Effector CD8-positive, alpha-beta T cell (primary cell): Measurements from ENCODE around the gene DEFB110.

Source experiments
- DNase-seq: peaks from one replicate; lab custom pipeline; 2025; lab: John Stamatoyannopoulos, UW
- total RNA-seq, 4 experiments: gene quantifications; one replicate each; lab custom pipeline; 2026; lab: John Stamatoyannopoulos, UW

DEFB110 gene
- 0 reads per million in 4 experiments for total RNA-seq

DNA sequence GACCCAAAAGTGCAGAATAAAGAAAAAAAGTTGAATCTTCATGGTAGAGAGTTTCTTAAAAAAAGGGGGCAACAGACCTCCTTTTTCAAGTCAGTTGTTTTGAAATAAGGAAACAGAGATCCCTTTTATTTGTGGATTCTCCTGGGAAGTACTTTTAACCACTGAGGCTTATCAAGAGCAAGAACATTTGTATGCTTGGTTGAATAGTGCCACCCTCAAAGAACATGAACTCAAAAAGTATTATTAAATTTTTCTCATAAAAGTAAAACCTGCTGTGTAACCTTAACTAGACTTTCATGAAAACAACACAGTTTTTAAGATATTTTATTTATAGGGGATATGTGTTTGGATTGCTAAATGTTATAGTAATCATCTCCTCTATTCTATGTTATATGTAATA is at the start of gene DEFB110:
TSS of gene DEFB110 (minus strand) at position 101 of the 400 bp plus-strand sequence. CDS start at position 42, 59 bp downstream.
- DNase-seq: no peak

DNA sequence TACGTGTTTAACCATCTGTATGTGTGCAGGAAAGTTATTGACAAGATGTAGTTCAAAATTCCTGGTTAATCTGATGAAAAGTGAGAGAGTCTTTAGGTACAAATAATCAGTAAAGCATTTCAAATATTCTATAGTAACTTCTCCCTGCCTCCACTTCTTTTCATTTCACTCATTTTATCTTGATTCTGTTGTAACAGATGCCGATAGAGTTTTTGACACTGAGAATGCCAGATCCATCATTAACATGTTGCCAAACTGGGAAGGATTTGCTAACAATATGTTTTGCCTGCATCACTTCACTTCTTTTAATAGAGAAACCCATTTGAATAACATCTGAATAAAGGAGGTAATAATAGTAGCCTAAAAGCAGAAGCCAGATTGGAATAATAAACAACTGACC is 48.3 kb upstream of the DEFB110 start:
- no peak for DNase-seq

DNA sequence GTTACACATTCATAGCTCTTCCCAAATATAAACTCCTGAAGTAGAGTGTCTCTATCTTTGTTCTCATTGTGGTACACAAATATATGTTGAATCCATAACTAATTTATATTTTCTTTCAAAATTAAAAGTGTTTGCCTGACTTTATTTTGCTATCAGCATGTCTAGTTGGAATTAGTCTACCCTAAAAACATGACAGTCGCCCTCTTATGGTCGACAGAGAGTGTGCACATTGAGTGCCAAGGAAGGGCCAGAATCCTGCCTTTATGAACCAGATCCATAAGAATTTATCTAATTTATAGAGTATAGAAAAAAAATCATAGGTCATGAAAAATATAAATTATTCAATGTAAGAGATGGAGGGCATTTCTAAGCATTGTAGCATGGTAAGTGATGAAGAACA is 40.3 kb upstream of the DEFB110 start:
- DNase-seq: no peak

DNA sequence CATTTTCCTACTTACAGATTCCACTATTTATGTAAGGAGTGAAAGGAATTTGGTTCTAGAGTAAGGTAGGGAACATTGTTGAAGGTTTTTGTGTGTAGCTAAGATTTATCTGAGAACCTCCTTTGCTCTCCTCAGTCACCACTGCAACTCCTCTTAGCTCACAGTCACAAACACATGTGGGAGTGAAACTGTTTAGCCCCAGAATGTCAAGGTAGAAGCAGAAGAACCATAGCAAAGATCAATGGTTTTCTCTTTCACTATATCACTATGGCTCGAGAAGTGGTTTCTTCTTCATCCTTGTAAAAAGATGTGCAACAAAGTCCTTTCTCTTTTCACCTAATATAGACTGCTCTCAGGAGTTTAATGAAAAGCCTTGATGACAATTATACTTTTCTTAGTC is 34.4 kb upstream of the DEFB110 start:
- DNase-seq: no peak

DNA sequence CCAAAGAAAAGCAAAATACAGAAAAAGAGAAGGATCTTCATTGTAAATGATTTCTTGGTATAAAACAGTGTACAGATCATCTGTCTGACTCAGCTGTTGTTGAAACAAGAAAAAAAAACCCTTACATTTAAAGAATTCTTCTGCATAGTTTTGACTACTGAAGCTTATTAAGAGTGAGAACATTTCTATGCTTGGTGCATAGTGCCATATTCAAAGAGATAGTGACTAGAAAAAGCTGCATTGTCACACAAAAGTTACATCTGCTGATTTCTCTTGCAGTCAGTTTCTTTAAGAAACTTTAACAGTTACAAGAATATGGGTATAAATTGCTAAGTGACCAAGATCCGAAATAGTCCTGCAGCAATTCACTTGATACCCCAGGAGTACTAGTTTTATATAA is 28.0 kb upstream of the DEFB110 start, which contains the start of gene DEFB112:
TSS of gene DEFB112 (minus strand) at position 101 of the 400 bp plus-strand sequence. CDS start at position 41, 60 bp downstream.
- no peak for DNase-seq

DNA sequence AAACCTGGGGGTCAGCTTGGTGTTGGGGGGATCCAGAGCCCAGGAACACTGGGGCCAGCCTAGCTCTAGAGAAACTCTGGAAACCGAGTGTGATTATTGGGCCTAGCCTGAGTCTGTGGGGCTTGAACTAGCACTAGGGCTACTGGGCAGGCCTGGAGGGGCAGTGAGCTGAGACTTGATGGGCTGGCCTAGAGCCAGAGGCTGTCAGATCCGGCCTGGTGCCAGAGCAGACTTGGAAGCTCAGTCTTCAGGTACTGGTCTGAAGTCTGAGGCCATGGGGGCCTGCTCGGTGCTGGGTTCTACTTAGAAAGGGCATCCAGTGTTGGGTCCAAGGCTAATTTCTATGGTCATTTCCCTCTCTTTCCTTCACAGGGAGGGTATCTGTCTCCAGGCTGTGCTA is 25.2 kb upstream of the DEFB110 start:
- no peak for DNase-seq

DNA sequence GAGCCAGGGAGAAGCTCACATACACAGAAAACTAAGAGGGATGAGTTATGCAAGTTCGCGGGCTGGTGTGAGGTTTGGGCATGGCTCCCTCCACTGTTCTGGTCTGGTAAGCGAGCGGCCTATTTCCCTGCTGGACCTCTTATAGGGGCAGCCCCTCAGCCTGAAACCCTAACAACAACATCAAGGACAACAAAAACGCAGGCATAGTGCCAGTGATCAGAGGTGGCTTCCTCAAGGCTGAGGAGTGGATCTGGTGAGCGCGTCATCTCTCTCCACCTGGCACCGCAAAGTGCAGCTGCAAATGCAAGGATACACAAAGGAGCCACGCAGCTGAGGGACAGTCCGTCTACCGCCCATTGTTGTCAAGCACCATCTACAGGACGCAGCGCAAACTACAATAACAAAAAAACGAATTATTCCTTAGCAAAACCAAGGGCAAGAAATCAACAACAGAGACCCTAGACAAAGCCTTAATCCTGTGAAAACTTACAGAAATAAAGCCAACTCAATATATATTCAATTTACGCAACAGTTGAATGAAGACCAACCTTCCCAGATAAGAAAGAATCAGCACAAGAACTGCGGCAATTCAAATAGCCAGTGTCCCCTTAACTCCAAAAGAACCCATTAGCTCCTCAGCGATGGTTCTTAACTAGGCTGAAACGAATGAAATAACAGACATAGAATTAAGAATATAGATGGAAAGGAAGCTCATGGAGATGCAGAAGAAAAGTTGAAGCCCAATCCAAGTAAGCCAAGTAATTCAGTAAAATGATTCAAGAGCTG is 9.2 kb upstream of the DEFB110 start:
- DNase-seq: no peak

DNA sequence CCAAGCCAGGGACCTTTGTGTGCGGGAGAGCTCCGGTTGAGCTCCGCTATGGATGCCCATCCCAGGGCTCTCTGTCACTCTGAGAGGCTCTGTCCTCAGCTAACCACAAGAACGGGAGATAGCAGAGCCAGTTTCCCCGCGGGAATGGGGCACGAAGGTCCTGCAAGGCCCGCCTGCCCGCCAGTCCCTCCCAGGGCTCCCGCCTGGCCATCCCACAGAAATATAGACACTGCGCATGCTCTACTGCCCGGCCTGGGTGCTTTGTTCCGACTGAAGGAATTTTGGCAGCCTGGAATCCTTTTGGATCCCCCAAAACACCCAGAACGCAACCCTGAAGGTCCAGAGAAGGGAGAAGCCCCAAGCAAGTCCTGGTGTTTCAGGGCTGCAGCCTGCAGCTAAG is 8.6 kb upstream of the DEFB110 start:
- no peak for DNase-seq

DNA sequence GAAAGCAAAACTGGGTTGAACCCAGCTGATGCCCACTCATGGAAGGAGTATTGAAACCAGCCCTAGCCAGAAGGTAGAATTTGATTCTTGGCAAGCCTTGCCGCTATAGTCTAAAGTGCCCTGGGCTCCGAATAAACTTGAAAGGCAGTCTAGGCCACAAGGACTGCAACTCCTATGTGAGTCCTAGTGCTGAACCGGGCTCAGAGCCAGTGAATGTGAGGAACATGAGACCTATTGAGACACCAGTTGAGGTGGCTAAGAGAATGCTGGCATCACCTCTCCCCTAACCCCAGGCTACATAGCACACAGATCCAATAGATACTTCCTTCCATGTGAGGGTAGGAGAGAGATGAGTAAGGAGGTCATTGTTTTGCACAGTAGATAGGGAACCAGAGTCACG is 3.5 kb upstream of the DEFB110 start:
- DNase-seq: no peak

DNA sequence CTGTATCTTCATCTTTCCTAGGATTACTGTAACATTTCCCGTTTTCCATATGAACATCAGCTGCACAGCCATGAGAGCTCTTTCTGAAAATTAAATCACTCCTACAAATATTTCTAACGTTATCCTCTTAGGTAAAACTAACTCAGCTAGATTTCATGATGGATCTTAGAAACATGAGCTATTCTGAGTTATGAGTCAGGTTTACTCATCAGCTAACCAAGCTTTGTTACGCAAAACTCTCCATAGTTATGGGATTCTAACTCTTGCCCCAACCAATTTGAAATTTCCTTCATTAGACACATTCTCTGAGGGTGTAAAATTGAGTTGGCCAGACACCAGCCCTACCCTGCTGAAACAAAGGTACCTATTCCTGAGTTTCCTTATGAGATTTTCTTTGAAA is 14.0 kb downstream of the DEFB110 start:
- no peak for DNase-seq

DNA sequence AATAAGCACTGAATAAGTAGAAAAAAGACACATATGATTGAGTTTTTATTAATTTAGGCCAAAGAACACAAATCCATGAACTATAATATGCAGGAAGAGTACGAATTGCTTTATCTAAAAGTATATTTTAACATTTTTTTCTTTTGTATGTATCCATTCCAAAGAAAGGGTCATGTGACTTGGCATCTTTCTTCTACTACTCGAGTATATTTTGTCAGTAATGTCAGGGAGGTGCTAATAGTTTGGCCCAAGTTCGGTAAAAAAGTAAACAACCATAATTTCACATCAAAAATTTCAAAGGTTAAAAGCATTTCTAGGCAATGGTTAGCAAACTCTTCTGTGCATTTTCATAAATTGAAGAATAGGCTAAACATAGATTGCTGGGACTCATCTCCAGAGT is 18.7 kb downstream of the DEFB110 start:
- DNase-seq: no peak

DNA sequence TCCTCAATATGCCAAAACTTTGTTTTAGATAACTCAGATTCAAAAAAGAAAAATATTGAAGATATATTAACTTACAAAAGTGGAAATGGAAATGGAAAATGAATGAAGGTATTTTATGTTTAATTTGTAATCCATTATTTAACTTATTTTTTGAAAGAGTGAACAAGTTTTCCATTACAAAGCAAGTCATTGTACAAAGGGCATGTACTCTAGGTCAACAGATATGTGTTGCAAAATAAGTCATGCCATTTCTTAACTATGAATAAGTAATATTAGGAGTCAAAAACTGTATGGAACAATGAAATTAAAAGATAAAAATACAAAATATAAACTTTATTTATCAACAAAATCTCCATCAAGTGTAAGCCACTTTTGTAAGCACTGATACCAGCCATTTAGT is 26.5 kb downstream of the DEFB110 start:
- DNase-seq: no peak

DNA sequence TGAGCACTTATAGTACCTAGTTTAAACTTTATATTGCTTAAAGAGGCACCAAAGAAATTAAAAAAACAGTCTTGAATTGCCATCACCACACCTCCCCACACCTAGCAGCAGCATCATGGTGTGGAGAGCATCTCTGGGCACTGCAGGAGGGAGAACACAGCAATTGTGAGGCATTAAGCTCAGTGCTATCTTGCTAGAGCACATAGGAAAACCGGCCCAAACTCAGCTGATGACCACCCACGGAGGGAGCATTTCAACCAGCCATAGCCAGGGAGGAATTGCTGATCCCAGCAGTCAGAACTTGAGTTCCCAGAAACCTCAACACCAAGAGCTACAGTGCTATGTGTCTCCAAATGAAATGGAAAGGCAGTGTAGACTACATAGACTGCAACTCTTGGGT is 32.9 kb downstream of the DEFB110 start:
- no peak for DNase-seq

DNA sequence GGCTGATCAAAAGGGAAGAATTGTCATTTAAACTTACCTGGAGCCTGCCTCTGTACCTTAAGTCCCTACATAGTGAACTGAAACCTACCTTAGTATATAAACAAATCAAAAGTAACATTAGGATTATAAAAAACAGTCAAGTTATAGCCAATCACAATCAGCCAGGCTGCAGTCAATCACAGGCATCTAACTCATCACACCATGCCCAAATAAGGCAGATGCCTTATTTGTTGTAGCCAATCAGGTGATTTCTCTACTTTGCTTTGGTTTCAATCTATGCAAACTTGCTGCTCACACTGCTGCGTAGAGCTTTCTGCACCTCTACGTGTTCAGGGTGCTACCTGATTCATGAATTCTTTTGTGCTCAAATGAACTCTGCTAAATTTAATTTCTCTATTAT is 34.0 kb downstream of the DEFB110 start:
- no peak for DNase-seq

DNA sequence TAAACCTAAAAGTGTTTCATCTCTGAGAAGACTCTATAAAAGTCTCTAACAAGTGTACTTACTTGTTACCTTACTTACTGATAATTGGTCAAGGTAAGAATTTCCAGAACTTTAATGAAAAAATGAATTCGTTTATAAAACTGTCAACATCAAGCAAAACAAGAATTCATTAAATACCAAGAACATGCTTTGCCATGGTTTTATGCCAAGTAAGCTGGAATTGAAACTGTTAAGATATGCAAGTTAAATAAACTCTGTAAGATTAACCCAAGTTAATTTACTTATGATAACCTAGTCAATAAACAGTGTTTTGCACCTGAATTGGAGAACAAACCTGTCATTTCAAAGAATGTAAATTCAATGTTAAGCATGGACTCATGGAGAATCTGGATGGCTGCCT is 35.2 kb downstream of the DEFB110 start:
- no peak for DNase-seq

DNA sequence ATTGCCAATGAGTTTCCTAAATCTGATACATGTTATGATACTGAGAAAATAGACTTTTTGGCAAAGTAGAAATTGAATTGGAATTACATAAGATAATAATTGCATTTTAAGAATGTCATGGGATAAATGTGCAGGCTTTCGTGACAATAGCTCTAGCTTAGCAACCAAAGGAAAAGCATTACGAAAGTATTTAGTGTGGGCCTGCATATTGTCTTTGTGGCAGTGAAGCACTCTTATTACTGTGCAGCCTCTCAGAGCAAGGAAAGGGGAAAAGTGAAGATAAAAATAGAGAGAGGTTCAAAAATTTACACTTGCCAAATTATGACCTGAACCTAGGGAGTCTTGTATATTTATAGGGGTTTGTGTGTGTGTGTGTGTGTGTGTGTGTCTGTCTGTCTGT is 39.7 kb downstream of the DEFB110 start:
- DNase-seq: no peak

DNA sequence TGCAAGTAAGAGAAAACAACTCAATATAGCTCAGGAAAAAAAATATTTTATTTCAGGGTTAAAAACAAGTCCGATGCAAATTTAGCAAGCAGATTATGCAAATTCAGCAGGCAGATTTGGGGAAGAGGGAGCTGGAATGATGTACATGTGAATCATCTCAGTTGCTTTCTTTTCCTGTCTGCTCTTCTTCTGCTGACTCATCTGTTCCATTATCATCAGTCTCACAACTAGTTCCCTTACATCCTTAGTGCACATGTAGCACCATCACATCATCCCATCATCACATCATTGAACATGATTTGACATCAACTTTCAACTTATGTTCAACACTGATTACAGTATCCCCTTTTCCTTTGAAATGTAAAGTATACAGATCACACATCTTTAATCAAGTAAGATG is 40.9 kb downstream of the DEFB110 start:
- no peak for DNase-seq

DNA sequence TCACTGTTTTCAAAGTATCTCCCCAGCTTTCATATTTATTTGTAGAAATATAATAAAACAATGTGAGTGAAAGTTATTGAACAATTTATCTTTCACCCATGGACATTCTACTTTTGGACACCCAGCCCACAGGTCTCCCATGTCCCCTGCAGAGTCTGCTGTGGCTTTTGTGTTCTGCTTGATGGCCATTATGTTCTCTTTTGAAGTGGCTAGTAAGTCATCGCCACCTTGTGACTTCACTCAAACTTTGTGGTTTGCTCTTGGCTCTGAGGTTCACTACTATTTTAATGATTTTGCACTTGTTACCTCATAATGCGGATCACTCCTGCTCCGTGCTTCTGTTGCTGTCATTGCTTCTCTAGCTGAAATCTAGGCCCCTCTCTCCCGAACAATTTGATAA is 42.2 kb downstream of the DEFB110 start:
- no peak for DNase-seq

DNA sequence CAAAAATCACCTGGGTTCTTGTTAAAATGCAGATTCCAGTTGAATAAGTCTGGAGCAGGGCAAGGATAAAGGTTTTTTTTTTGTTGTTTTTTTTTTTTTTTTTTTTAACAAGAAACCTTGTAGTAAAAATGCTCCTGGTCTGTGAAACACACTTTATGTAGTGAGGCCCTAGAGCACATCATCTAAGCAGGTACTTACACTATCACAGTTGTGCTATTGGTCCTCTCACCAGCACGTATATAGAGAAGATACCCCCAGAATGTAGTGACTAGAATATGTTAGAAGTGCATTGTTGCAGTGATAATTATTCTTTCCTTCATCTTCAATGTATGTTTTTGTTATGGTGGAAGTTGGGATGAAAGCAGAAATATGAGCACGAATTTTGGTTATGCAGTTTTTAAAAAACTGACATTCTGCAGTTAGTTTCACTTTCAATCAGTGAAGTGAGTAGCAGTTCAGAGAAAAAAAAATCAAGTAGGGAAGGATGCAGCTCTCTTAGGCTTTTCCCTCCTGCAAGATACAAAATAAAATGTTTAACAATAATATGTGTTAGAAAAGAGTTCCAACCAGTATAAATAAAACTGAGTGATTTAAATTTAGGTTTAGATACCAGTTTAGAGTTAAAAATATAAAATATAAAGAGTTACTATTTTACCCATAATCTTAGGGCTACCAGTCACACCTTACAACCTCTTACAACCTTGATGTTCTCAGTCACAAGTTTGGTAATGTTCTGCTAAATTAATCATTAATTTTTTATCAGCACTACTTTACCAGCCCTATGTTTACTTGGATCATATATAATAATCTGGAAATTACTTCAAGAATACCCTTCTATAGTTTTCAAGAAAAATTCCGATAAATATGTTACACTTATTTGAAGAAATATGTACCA is 43.2 kb downstream of the DEFB110 start:
- DNase-seq: no peak

DNA sequence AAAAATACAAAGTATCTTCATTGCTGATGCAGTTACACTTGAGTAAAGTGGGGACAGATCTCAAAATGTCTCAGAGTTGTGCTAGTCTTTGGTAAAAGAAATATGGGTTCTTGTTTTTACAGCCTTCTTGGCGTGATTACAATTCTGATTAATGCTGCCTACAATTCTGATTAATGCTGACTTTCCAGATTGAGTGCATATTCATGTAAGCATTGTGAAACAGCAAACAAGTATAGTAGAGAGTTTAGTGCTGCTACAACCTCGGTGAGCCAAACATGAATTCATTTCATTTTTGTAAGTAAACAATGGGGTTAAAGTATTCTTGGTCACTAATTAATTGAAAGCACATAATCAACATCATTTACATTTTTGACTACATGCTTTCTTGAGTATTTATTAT is 52.2 kb downstream of the DEFB110 start, which contains the start of gene DEFB113:
TSS of gene DEFB113 (minus strand) at position 21 of the 400 bp plus-strand sequence. CDS start at position 21, 0 bp downstream.
- DNase-seq: no peak
